Left lung (tissue), 10 donors: ENCODE measurements around the gene ULK4. TPM values are rescaled to one million over a fixed set of nuclear protein-coding genes. Genes with fewer than 3 reads are reported as not detected.

Source experiments
- ATAC-seq: fragments of 200-7000 bp; cut with Tn5 transposase; one replicate; pipeline ENCODE4 v1.9.1; 2020; ENCODE audit warnings: moderate library complexity
- DNase-seq, 4 donors: peaks; one replicate each; pipeline ENCODE4 v3.0.0-alpha.2; 2013 to 2020
- H3K27ac ChIP-seq, 2 donors: fragments of 200-600 bp; sonication (generic) in 1 of 2; one replicate each; pipeline versions ENCODE4 v1.5.0 to v1.8.0; 2020 to 2021
- H3K27me3 ChIP-seq, 2 donors: fragments of 200-600 bp; sonication (generic) in 1 of 2; one replicate each; pipeline versions ENCODE4 v1.5.0 to v1.8.0; 2020 to 2021
- H3K36me3 ChIP-seq, 2 donors: fragments of 200-600 bp; sonication (generic) in 1 of 2; one replicate each; pipeline versions ENCODE4 v1.5.0 to v1.8.0; 2020 to 2021
- H3K4me1 ChIP-seq, 2 donors: fragments of 200-600 bp; one replicate each; pipeline ENCODE4 v1.8.0; 2021
- H3K4me3 ChIP-seq, 2 donors: fragments of 200-600 bp; sonication (generic) in 1 of 2; one replicate each; pipeline versions ENCODE4 v1.5.0 to v1.8.0; 2020 to 2021; ENCODE audit warnings: mild to moderate bottlenecking in 1 of 2
- H3K9me3 ChIP-seq, 2 donors: fragments of 200-600 bp; sonication (generic) in 1 of 2; one replicate each; pipeline versions ENCODE4 v1.5.0 to v1.8.0; 2020 to 2021
- CTCF ChIP-seq, 2 donors: fragments of 200-600 bp; sonication (generic) in 1 of 2; IDR thresholded peaks; one replicate each; pipeline versions ENCODE4 v1.5.0 to v1.8.0; 2021; ENCODE audit warnings: antibody characterized with exemption in 2 of 2
- intact Hi-C, 2 donors: fragments of 100-400 bp; cut with DNase I; formaldehyde crosslinking; loops; one replicate each; pipeline versions ENCODE4 v1.11.2 to v1.14.2; 2022
- polyA plus RNA-seq, 6 donors: library from polyadenylated mRNA; unstranded; fragments of 120-200 nt; gene quantifications; one replicate each; pipeline ENCODE4 v1.2.1, GENCODE V29; 2013; ENCODE audit not compliant: insufficient read length in 6 of 6
- total RNA-seq, 2 donors: library from RNA; stranded (reverse); fragmentation: NEBNext Ultra II Directional; extraction: Animal tissue kit (Norgen Biotek cat#: 25700); gene quantifications; one replicate each; pipeline ENCODE4 v1.2.1, GENCODE V29; 2021
- donor health status: DM: no; HTN: yes; CAD: no.
- donor health status: DM: no; HTN: no; CAD: no.

ULK4 gene
- total and polyA plus RNA-seq, 8 donors: 3.9 to 12.1 (median 5.6) TPM

GRCh38 chr3:41975416-41976103 lies 13.7 kb upstream of the ULK4 start:
- TF ChIP-seq CTCF (IDR thresholded peaks at IDR 0.05): no peak
- Histone ChIP-seq H3K36me3 (no peaks in the 10 kb centered on the region), H3K9me3 (no peaks in the 10 kb centered on the region), H3K4me1 (peaks cover 0 to 6% of the 10 kb centered on the region in 2 donors), H3K4me3 (no peak overlapping the region), H3K27me3 (no peaks in the 10 kb centered on the region), H3K27ac (no peak overlapping the region)
- DNase-seq (no peak), ATAC-seq (no peak)
- intact Hi-C loops: no loop called here

GRCh38 chr3:41974223-41974622 lies 12.3 kb upstream of the ULK4 start:
- no peak for DNase-seq
- no peak for TF ChIP-seq CTCF (IDR thresholded peaks at IDR 0.05)
- H3K27me3 ChIP-seq: no peaks in the 10 kb centered on the region
- no peak overlapping the region for H3K4me3 ChIP-seq
- no peak for ATAC-seq
- peaks cover 0 to 6% of the 10 kb centered on the region in 2 donors for H3K4me1 ChIP-seq
- intact Hi-C loops: no loop called here
- no peaks in the 10 kb centered on the region for H3K36me3 ChIP-seq
- no peak overlapping the region for H3K27ac ChIP-seq
- H3K9me3 ChIP-seq: no peaks in the 10 kb centered on the region

- H3K27ac ChIP-seq: no peak overlapping the region
- no peak for TF ChIP-seq CTCF (IDR thresholded peaks at IDR 0.05)
- ATAC-seq (no peak), DNase-seq (no peak)
- H3K36me3 ChIP-seq: no peaks in the 10 kb centered on the region
- no peak overlapping the region for H3K4me3 ChIP-seq
- H3K9me3 ChIP-seq: no peaks in the 10 kb centered on the region
- peaks cover 0 to 6% of the 10 kb centered on the region in 2 donors for H3K4me1 ChIP-seq
- intact Hi-C loops: no loop called here
- H3K27me3 ChIP-seq: no peaks in the 10 kb centered on the region
These were observed 10.9 kb upstream of the ULK4 start for GRCh38 chr3:41972802-41973201.

GRCh38 chr3:41966206-41966605 lies 4.3 kb upstream of the ULK4 start:
- ATAC-seq (no peak), DNase-seq (no peak)
- no peak overlapping the region for H3K4me3 ChIP-seq
- no peak for TF ChIP-seq CTCF (IDR thresholded peaks at IDR 0.05)
- no peaks in the 10 kb centered on the region for H3K9me3 ChIP-seq
- no peaks in the 10 kb centered on the region for H3K36me3 ChIP-seq
- H3K4me1 ChIP-seq: peaks cover 4 to 6% of the 10 kb centered on the region in 2 donors
- H3K27me3 ChIP-seq: no peaks in the 10 kb centered on the region
- intact Hi-C loops: no loop called here
- no peak overlapping the region for H3K27ac ChIP-seq

GRCh38 chr3:41963823-41964222 lies 1.9 kb upstream of the ULK4 start:
- intact Hi-C loops: no loop called here

More at GRCh38 chr3:41963823-41964222, 1.9 kb upstream of the ULK4 start:
- no peaks in the 10 kb centered on the region for H3K27me3 ChIP-seq
- peaks cover 11 to 17% of the 10 kb centered on the region in 2 donors for H3K4me1 ChIP-seq
- H3K4me3 ChIP-seq: no peak overlapping the region
- no peaks in the 10 kb centered on the region for H3K9me3 ChIP-seq
- TF ChIP-seq CTCF (IDR thresholded peaks at IDR 0.05): no peak
- no peaks in the 10 kb centered on the region for H3K36me3 ChIP-seq
- DNase-seq: no peak
- no peak for ATAC-seq
- no peak overlapping the region for H3K27ac ChIP-seq
